NAMALWA (cell line): Measurements from ENCODE around the gene SUV39H1.
"Not testable (repeated sequence)": the region's sequence is repeated elsewhere in the genome, so short reads cannot be mapped to it uniquely, and the experiment has no call there.

Experiments
- DNase-seq: peaks from one replicate; pipeline ENCODE4 v3.0.0-alpha.2; 2015; ENCODE audit warnings: low spot score

The SUV39H1 gene

DNA sequence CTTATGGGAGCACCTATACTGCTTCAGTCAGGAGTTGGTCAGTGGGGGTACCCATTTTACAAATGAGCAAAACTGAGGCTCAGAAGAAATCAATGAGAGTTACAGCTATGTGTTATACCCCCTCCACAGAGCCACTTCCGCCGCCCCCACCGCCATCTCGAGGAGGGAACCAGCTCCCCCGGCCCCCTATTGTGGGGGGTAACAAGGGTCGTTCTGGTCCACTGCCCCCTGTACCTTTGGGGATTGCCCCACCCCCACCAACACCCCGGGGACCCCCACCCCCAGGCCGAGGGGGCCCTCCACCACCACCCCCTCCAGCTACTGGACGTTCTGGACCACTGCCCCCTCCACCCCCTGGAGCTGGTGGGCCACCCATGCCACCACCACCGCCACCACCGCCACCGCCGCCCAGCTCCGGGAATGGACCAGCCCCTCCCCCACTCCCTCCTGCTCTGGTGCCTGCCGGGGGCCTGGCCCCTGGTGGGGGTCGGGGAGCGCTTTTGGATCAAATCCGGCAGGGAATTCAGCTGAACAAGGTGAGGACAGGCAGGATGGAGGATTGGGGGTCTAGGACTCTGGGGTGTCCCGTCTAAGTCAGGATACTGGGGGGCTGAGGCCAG is 7.9 kb upstream of the SUV39H1 start:
- DNase-seq = no peak

GRCh38 chrX:48689208-48689920 is 7.2 kb upstream of the SUV39H1 start:
- no peak for DNase-seq

DNA sequence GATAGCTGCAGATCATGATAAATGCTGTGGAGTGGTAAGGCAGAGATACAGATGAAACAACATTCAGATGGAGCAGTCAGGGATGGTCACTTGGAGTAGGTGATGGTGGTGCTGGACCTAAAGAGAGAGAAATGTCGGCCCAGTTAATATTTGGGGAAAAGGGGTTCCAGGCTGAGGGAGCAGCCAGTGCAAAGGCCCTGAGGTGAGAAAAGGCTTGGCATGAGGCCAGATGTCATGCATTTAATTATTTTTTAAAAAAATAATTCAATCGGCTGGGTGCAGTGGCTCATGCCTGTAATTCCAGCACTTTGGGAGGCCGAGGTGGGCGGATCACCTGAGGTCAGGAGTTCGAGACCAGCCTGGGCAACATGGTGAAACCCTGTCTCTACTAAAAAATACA is 4.8 kb upstream of the SUV39H1 start:
- DNase-seq = not testable (repeated sequence)

- DNase-seq = no peak
Measured at GRCh38 chrX:48694776-48695533, 1.6 kb upstream of the SUV39H1 start.

GRCh38 chrX:48695534-48695896 is 1.0 kb upstream of the SUV39H1 start:
- DNase-seq = no peak

- DNase-seq = peak; percentile 10
Measured at GRCh38 chrX:48695925-48696300, 621 bp upstream of the SUV39H1 start.

GRCh38 chrX:48696909-48697727 is 584 bp downstream of the SUV39H1 start:
- peak; percentile 66 for DNase-seq

DNA sequence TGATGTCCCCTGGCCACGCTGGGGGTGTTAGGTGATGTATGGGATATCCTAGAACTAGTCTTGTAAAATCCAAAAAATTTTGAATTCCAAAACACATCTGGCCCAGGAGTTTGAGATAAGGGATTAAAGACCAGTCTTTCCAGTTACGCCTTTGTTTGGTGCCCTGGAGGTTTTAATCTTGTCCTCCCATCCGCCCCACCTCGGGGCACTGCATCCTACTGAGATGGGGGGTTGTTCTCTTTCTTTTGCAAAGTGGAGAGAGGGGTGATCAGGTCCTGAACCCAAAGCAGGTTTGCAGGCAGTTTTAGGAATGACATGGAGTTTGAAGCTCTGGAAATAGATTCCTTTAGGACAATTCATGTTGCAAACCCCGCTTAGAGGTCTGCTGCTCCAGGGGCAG is 1.8 kb downstream of the SUV39H1 start:
- DNase-seq = no peak

DNA sequence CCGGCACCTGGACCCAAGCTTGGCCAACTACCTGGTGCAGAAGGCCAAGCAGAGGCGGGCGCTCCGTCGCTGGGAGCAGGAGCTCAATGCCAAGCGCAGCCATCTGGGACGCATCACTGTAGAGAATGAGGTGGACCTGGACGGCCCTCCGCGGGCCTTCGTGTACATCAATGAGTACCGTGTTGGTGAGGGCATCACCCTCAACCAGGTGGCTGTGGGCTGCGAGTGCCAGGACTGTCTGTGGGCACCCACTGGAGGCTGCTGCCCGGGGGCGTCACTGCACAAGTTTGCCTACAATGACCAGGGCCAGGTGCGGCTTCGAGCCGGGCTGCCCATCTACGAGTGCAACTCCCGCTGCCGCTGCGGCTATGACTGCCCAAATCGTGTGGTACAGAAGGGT is 3.7 kb downstream of the SUV39H1 start:
- DNase-seq = no peak

DNA sequence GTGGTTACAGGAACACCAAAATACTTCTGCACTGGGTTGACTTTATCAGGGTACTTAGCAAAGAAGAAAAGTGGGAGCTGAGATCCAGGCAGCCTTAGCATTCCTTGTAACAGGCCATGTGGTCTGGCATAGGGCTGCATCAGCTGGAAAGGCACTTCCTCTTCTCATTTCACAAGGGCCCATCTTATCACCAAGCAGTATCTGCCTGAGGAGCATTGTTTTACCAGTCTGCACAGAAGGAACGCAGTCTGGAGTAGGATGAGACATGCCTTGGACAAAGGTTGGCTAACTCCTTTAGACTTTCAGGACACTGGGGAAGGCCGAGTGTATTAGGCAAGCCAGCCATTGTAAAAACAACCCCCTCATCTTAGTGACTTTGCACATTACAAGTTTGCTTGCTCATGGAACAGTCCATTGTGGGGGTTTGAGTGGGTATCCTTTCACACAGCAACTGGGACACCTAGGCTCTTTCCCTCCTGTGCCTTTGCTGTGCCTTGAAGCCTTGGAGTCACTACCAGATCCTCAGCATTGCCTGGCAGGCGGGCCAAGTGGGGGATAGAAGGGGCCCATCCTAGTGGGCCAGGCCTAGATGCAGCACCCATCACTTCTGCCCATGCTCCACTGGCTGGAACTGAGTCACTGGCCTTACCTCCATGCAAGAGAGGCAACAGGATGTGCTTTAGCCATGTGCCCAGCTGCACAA is 4.6 kb downstream of the SUV39H1 start:
- no peak for DNase-seq

DNA sequence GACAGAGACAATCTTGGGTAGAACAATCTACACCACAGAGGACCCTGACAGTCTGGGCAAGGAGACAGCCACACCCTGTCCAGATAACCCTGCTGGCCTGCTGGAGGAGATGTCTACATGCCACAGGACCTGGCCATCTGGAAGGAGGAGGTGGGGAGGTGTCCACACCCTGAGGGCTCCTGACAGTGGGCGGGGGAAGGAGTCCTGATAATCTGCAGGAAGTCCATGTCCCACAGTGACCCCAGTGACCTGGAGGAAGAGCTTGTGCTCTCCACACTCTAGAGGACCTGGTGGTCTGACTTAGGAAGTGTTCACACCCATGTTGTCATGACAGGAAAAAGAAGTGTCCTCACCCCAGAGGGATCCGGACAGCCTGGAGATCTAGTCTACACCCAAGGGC is 5.5 kb downstream of the SUV39H1 start:
- no peak for DNase-seq

GRCh38 chrX:48702716-48703115 is 6.2 kb downstream of the SUV39H1 start:
- DNase-seq = no peak

DNA sequence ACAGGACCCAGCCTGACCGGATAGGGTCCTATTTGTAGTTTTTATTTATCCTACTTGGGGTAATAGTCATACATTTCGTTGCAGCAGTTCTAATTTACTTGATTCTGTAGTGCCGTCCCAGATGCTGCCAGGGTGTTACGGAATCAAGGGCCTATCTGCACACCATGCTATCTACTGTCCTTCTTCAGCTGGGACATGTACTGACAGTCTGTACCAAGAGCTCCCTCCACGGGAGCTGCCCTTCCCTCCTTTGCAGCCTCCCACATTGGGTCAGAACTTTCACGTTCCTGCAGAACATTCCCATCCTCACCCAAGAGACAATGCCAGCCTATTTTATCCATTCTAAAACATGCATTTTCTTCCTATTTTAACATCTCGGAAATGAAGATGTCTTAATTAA is 6.7 kb downstream of the SUV39H1 start:
- no peak for DNase-seq

DNA sequence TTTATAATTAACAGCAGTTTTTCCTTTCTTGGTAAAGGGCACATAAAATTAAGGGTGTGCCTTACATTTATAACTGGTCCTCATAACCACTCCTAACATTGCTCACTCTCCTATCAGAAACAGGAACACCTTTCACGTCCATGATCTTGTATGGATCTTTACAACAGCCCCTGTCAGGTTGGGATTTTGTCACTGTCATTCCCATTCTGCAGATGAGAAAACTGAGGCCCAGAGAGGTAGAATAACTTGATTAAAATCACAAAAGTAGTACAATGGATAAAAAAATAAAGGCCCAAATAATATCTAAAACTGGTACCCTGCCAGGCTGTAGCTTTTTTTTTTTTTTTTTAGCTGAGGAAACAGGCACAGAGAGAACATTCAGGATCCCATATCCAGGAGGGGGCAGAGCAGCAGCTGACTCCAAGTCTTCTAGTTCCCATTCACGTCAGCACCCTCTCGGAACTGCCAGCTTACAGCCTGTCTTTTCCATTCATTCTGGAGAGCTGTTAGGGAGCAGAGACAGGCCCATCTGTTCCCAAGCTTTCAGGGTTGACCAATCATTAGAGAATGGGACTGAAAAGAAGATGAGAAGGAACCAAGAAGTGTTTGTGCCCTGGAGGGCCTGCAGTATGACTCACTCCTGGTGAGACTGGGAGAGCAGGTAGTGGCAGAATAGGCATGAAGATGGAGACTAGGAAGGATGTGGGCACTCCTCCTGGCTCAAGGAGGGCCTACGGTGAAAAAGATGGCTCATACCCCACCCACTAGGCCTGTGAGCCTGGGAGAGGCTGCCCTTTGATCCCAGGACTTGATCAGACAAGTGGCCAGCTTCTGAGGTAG is 7.3 kb downstream of the SUV39H1 start:
- DNase-seq = no peak

GRCh38 chrX:48705871-48706270 is 9.3 kb downstream of the SUV39H1 start:
- no peak for DNase-seq

GRCh38 chrX:48709522-48710112 is 13.1 kb downstream of the SUV39H1 start:
- DNase-seq = no peak

DNA sequence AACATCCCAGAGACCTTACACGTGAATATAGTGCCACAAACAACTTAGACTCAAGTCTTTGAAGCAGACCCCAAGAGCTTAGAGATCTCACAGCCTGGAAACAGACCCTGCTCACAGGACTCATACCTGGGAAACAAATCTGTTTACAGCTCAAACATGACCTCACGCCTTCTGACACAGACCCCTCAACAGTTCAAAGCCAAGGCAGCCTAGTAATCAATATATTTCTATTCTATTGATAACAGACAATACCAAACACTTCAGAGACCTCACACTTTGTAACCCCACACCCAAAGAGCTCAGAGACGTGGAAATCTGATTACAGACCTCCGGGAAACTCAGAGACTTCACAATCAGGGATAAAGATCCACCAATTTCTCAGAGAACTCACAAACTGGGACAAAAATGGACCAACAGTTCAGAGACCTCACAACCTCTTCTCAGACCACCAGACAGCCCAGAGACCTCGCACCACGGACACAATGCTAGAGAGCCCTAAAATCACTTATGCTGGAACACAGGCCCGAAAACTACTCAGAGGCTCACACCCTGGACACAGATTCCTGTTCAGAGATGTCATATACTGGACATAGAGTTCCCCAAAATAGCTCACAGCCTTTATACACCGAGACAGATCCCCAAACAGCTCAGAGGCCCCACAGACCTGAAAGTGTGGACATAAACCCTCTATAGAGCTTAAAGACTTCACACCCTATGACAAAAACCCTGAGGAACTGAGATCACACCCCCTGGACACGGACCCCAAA is 14.8 kb downstream of the SUV39H1 start:
- DNase-seq = no peak

DNA sequence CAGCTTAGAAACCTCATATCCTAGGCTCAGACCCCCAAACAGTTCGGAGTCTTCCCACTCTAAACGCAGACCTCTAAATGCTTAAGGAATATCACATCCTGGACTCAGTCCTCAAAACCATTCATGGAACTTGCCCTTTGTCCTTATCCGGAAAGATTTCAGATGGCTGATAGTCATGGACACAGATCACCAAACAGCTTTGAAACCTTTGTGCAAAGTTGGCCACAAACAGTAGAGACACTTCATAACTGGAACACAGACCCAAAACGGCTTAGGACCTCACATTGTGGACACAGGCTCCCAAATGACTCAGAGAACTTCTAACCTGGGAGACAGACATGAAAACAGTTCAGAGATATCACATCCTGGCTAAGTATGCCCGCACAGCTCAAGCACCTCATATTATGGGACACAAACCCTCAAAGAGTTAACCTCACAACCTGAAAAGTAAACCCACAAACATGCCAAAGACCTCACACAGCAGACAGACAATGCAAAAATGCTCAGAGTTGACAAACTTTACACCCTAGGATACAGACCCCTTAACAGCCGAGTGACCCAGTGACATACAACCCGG is 15.5 kb downstream of the SUV39H1 start:
- no peak for DNase-seq

DNA sequence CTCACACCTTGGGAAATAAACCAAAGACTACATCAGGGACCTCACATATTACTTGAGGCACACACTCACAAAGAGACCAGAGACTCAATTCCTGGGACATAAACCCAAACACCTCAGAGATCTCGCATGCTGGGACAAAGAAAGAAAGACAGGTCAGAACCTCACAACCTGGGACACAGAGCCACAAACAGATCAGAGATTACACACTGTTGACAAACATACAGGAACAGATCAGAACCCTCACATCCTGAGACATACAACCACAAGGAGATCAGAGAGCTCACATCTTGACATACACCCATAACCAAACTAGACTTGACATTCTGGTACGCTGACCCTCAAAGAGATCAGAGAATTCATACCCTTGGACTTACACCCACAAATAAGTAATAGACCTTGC is 17.3 kb downstream of the SUV39H1 start:
- DNase-seq = no peak
